Activated CD4-positive, alpha-beta T cell treated with anti-CD3 and anti-CD28 coated beads for 4 hours (primary cell): ENCODE measurements around the gene VWCE.

Source experiments
- DNase-seq, 2 donors: peaks; one replicate each; pipeline ENCODE4 v3.0.0-alpha.2; 2020

Gene VWCE

GRCh38 chr11:61294717-61295595 is at the start of gene VWCE:
VWCE (minus strand) TSS chr11:61295316; CDS start chr11:61295037, 279 bp downstream.
- DNase-seq, result peak; percentile 56 to 66

GRCh38 chr11:61343792-61344745 is 49.0 kb upstream of the VWCE start:
- DNase-seq, result no peak

- no peak for DNase-seq
Observed at GRCh38 chr11:61342207-61342803, 47.2 kb upstream of the VWCE start.

GRCh38 chr11:61341706-61342105 is 46.6 kb upstream of the VWCE start:
- no peak for DNase-seq

GRCh38 chr11:61340979-61341378 is 45.9 kb upstream of the VWCE start:
- no peak for DNase-seq

- DNase-seq, result no peak
Observed at GRCh38 chr11:61339490-61339878, 44.4 kb upstream of the VWCE start.

GRCh38 chr11:61338783-61339489 is 43.8 kb upstream of the VWCE start:
- no peak for DNase-seq

- DNase-seq, result no peak
Observed at GRCh38 chr11:61337706-61338470, 42.8 kb upstream of the VWCE start.

GRCh38 chr11:61336171-61336935 is 41.2 kb upstream of the VWCE start:
- peak; percentile 78 to 80 for DNase-seq

- no peak for DNase-seq
Observed at GRCh38 chr11:61335355-61335710, 40.2 kb upstream of the VWCE start.

GRCh38 chr11:61334434-61335354 is 39.6 kb upstream of the VWCE start:
- DNase-seq, result no peak

GRCh38 chr11:61333550-61334433 is 38.7 kb upstream of the VWCE start:
- DNase-seq, result no peak

GRCh38 chr11:61332797-61333549 is 37.9 kb upstream of the VWCE start, which contains the start of the genes DDB1 and TKFC:
DDB1 (minus strand) TSS chr11:61333105; CDS start chr11:61332968, 137 bp downstream.
TKFC (plus strand) TSS chr11:61333228; CDS start chr11:61334729, 1,501 bp downstream.
- DNase-seq, result peak; percentile 97

- DNase-seq, result no peak
Observed at GRCh38 chr11:61332281-61332796, 37.2 kb upstream of the VWCE start.

GRCh38 chr11:61331651-61332050 is 36.5 kb upstream of the VWCE start:
- DNase-seq, result no peak

GRCh38 chr11:61329871-61330270 is 34.8 kb upstream of the VWCE start:
- DNase-seq, result no peak

GRCh38 chr11:61328351-61328750 is 33.2 kb upstream of the VWCE start:
- DNase-seq, result no peak

GRCh38 chr11:61327669-61328071 is 32.6 kb upstream of the VWCE start:
- DNase-seq, result no peak
